H1 (cell line): ENCODE measurements around the gene CISD1. TPM values are rescaled to one million over a fixed set of nuclear protein-coding genes. Genes with fewer than 3 reads are reported as not detected.

Source experiments
- CHD7 ChIP-seq: fragments of 300-600 bp; sonication (generic); IDR thresholded peaks from 2 replicates; pipeline ENCODE4 v1.7.1; 2012; ENCODE audit warnings: low read length, moderate library complexity, mild to moderate bottlenecking, inconsistent platforms; ENCODE audit not compliant: insufficient replicate concordance
- HDAC2 ChIP-seq, 2 experiments: fragments of 300-600 bp in 1 of 2; sonication (generic) in 1 of 2; IDR thresholded peaks; 2 replicates each; pipeline ENCODE4 v1.6.1; 2011 to 2012; ENCODE audit warnings: low read depth in 2 of 2, low read length in 2 of 2, mild to moderate bottlenecking in 2 of 2, moderate library complexity in 2 of 2, borderline replicate concordance in 1 of 2, inconsistent platforms in 1 of 2
- KDM1A ChIP-seq: fragments of 200-600, 300-600 bp; sonication (generic); IDR thresholded peaks from 2 replicates; pipeline ENCODE4 v1.7.1; 2016; ENCODE audit warnings: mild to moderate bottlenecking, low read length, borderline replicate concordance
- SIX5 ChIP-seq: IDR thresholded peaks from 2 replicates; pipeline ENCODE4 v1.6.1; 2011; ENCODE audit warnings: mild to moderate bottlenecking, low read depth, low read length
- SP1 ChIP-seq: IDR thresholded peaks from 2 replicates; pipeline ENCODE4 v1.6.1; 2011; ENCODE audit warnings: low read depth, low read length
- SP4 ChIP-seq: IDR thresholded peaks from 2 replicates; pipeline ENCODE4 v1.6.1; 2012; ENCODE audit warnings: low read length, inconsistent platforms
- TBP ChIP-seq: IDR thresholded peaks from 2 replicates; pipeline ENCODE4 v1.6.1; 2011; ENCODE audit warnings: low read depth, low read length, improper control_type of control experiment
- polyA plus RNA-seq, 7 experiments: library from polyadenylated mRNA; depleted of rRNA in 3 of 7; stranded (reverse) in 5 of 7; unstranded in 2 of 7; fragments of >200 nt in 5 of 7; fragments of 200-250 nt in 2 of 7; gene quantifications; 1 replicate in 5 of 7; 2 replicates in 1 of 7; 4 replicates in 1 of 7; pipeline versions ENCODE4 v1.2.1 to v1.2.3, GENCODE V29; 2011 to 2013; ENCODE audit warnings: missing spikeins in 2 of 7, mixed read lengths in 2 of 7
- total RNA-seq: library from RNA; stranded (reverse); fragmentation: NEBNext Ultra II Directional; extraction: Animal tissue kit (Norgen Biotek cat#: 25700); gene quantifications from 2 replicates; pipeline ENCODE4 v1.2.1, GENCODE V29; 2021

The CISD1 gene
- total and polyA plus RNA-seq, 2 of the 8 experiments (the other 6 are each of a cell fraction or from before 2014, with no cell fraction given) = 22.6 to 43.2 TPM

GRCh38 chr10:58266003-58266825, 2.7 kb upstream of the CISD1 start (continued):
- TF ChIP-seq CHD7 = no peak
- no peak for TF ChIP-seq TBP
- no peak for TF ChIP-seq HDAC2 (IDR thresholded peaks at IDR 0.05; ENCODE audit: borderline replicate concordance in 1 of 2, low read depth in 2 of 2, low read length in 2 of 2)
- no peak for TF ChIP-seq SIX5
- no peak for TF ChIP-seq SP4
- TF ChIP-seq KDM1A = no peak
- TF ChIP-seq SP1 = no peak
